H1 (cell line): ENCODE results near the gene KRTAP4-12. TPM values are rescaled to one million over a fixed set of nuclear protein-coding genes. Genes with fewer than 3 reads are reported as not detected.
"Not testable (repeated sequence)": the region's sequence is repeated elsewhere in the genome, so short reads cannot be mapped to it uniquely, and the experiment has no call there.

Source experiments
- CTCF ChIA-PET: fragments of 300-600 bp; sonication (Branson Sonifier 250); formaldehyde crosslinking; loops from one replicate; lab custom pipeline; 2021; ENCODE audit not compliant: partially characterized antibody; lab: Charles Lee
- POLR2A ChIA-PET: fragments of 300-600 bp; sonication (Branson Sonifier 250); formaldehyde crosslinking; loops from one replicate; lab custom pipeline; 2021; ENCODE audit warnings: inconsistent platforms; ENCODE audit not compliant: partially characterized antibody; lab: Charles Lee
- DNase-seq, 2 experiments: peaks; one replicate each; pipeline versions ENCODE4 v3.0.0 to v3.0.0-alpha.2; 2010 to 2022; ENCODE audit warnings: low spot score in 2 of 2, low read depth in 1 of 2, mixed read lengths in 1 of 2
- FAIRE-seq: peaks from 2 replicates; lab custom pipeline; 2011; peaks lifted over from hg19 to GRCh38; lab: Jason Lieb, UNC
- H2AFZ ChIP-seq: 2 replicates; pipeline ENCODE4 v1.8.1; 2012; ENCODE audit warnings: low read length, inconsistent platforms
- H2AK5ac ChIP-seq: 2 replicates; pipeline ENCODE4 v1.6.1; 2013; ENCODE audit warnings: low read depth, low read length
- H2BK120ac ChIP-seq: replicated peaks from 2 replicates; pipeline ENCODE3; 2013; ENCODE audit warnings: low read depth, low read length, inconsistent platforms
- H2BK12ac ChIP-seq: 2 replicates; pipeline ENCODE4 v1.6.1; 2013; ENCODE audit warnings: low read depth, low read length
- H2BK15ac ChIP-seq: 2 replicates; pipeline ENCODE4 v1.6.1; 2013; ENCODE audit warnings: low read length
- H2BK20ac ChIP-seq: 2 replicates; pipeline ENCODE4 v1.6.1; 2013; ENCODE audit warnings: low read length
- H2BK5ac ChIP-seq: 2 replicates; pipeline ENCODE4 v1.6.1; 2013; ENCODE audit warnings: low read depth, low read length
- H3K14ac ChIP-seq: 2 replicates; pipeline ENCODE4 v1.6.1; 2013; ENCODE audit warnings: inconsistent platforms; ENCODE audit not compliant: insufficient read length
- H3K18ac ChIP-seq: 2 replicates; pipeline ENCODE4 v1.6.1; 2013; ENCODE audit warnings: low read length; ENCODE audit errors: extremely low read depth
- H3K23ac ChIP-seq: 2 replicates; pipeline ENCODE4 v1.6.1; 2013; ENCODE audit warnings: inconsistent platforms; ENCODE audit not compliant: insufficient read length
- H3K23me2 ChIP-seq: 2 replicates; pipeline ENCODE4 v1.6.1; 2013; ENCODE audit warnings: low read depth, low read length
- H3K27ac ChIP-seq: 2 replicates; pipeline ENCODE4 v1.6.1; 2011; ENCODE audit warnings: low read depth, low read length, inconsistent platforms
- H3K27me3 ChIP-seq, 4 experiments: replicated peaks in 1 of 4; 1 replicate in 1 of 4; 2 replicates in 3 of 4; pipeline versions ENCODE4 v1.6.1 to v1.8.1; 2011 to 2013; ENCODE audit warnings: low read length in 3 of 4, mild to moderate bottlenecking in 3 of 4, inconsistent platforms in 2 of 4, mixed read lengths in 2 of 4, moderate library complexity in 1 of 4; ENCODE audit not compliant: control insufficient read depth in 3 of 4, insufficient read depth in 3 of 4; ENCODE audit errors: extremely low read depth in 1 of 4
- H3K36me3 ChIP-seq, 4 experiments: 2 replicates each; pipeline versions ENCODE4 v1.6.1 to v1.8.1; 2011 to 2013; ENCODE audit warnings: mild to moderate bottlenecking in 4 of 4, low read length in 3 of 4, moderate library complexity in 2 of 4, control low read depth in 1 of 4, inconsistent platforms in 1 of 4; ENCODE audit not compliant: insufficient read depth in 4 of 4, control insufficient read depth in 2 of 4
- H3K4ac ChIP-seq: replicated peaks from 2 replicates; pipeline ENCODE3; 2013; ENCODE audit warnings: low read length, low read depth, mixed read lengths, inconsistent platforms; ENCODE audit not compliant: insufficient read length
- H3K4me1 ChIP-seq, 4 experiments: replicated peaks in 1 of 4; 1 replicate in 1 of 4; 2 replicates in 3 of 4; pipeline versions ENCODE4 v1.6.1 to v1.8.1; 2011 to 2013; ENCODE audit warnings: low read length in 3 of 4, inconsistent platforms in 2 of 4, mixed read lengths in 1 of 4; ENCODE audit not compliant: insufficient read depth in 4 of 4, control insufficient read depth in 3 of 4
- H3K4me2 ChIP-seq, 2 experiments: 2 replicates each; pipeline versions ENCODE4 v1.6.1 to v1.8.1; 2011 to 2013; ENCODE audit warnings: low read depth in 2 of 2, low read length in 2 of 2, control low read depth in 1 of 2, inconsistent platforms in 1 of 2, mild to moderate bottlenecking in 1 of 2; ENCODE audit not compliant: insufficient read depth in 1 of 2
- H3K4me3 ChIP-seq, 4 experiments: fragments of 200-600, 300-600 bp in 1 of 4; sonication (generic), shearing (Covaris generic), sonication (Bioruptor Twin) in 1 of 4; 2 replicates each; pipeline versions ENCODE4 v1.5.1 to v1.8.1; 2011 to 2016; ENCODE audit warnings: low read length in 4 of 4, low read depth in 3 of 4, control low read depth in 2 of 4, inconsistent platforms in 2 of 4, mild to moderate bottlenecking in 2 of 4, mixed read lengths in 1 of 4, moderate library complexity in 1 of 4; ENCODE audit not compliant: insufficient read depth in 2 of 4; ENCODE audit errors: extremely low read depth in 1 of 4
- H3K56ac ChIP-seq: replicated peaks from 2 replicates; pipeline ENCODE3; 2013; ENCODE audit warnings: low read depth, mild to moderate bottlenecking, mixed read lengths, low read length, inconsistent platforms; ENCODE audit not compliant: insufficient read length
- H3K79me1 ChIP-seq: 2 replicates; pipeline ENCODE4 v1.6.1; 2013; ENCODE audit warnings: low read depth, low read length, control low read depth
- H3K79me2 ChIP-seq, 2 experiments: 2 replicates each; pipeline versions ENCODE4 v1.6.1 to v1.8.1; 2012 to 2013; ENCODE audit warnings: low read length in 2 of 2, mild to moderate bottlenecking in 2 of 2, inconsistent platforms in 1 of 2; ENCODE audit not compliant: insufficient read depth in 2 of 2, control insufficient read depth in 1 of 2
- H3K9ac ChIP-seq, 4 experiments: replicated peaks in 1 of 4; 1 replicate in 1 of 4; 2 replicates in 3 of 4; pipeline versions ENCODE4 v1.6.1 to v1.8.1; 2011 to 2013; ENCODE audit warnings: low read depth in 3 of 4, low read length in 3 of 4, control low read depth in 2 of 4, mild to moderate bottlenecking in 2 of 4, moderate library complexity in 2 of 4, inconsistent platforms in 1 of 4; ENCODE audit errors: extremely low read depth in 1 of 4
- H3K9me3 ChIP-seq, 2 experiments: 2 replicates each; pipeline versions ENCODE4 v1.6.1 to v1.8.1; 2012 to 2013; ENCODE audit warnings: mild to moderate bottlenecking in 2 of 2, moderate library complexity in 2 of 2, control low read depth in 1 of 2, inconsistent platforms in 1 of 2, low read depth in 1 of 2, low read length in 1 of 2, mixed read lengths in 1 of 2; ENCODE audit not compliant: insufficient read depth in 2 of 2
- H4K20me1 ChIP-seq, 2 experiments: replicated peaks in 1 of 2; 2 replicates each; pipeline versions ENCODE3 to v1.8.1; 2011 to 2013; ENCODE audit warnings: inconsistent platforms in 2 of 2, low read length in 2 of 2, mild to moderate bottlenecking in 1 of 2; ENCODE audit not compliant: insufficient read depth in 2 of 2, control insufficient read depth in 1 of 2
- H4K5ac ChIP-seq: 2 replicates; pipeline ENCODE4 v1.6.1; 2013; ENCODE audit warnings: low read length, low read depth, mixed read lengths, inconsistent platforms; ENCODE audit not compliant: insufficient read length
- H4K8ac ChIP-seq: 2 replicates; pipeline ENCODE4 v1.8.0; 2013; ENCODE audit warnings: mild to moderate bottlenecking, moderate library complexity, low read length, inconsistent platforms; ENCODE audit not compliant: insufficient read depth; ENCODE audit errors: extremely low read depth
- H4K91ac ChIP-seq: replicated peaks from 2 replicates; pipeline ENCODE3; 2013; ENCODE audit warnings: low read length, mixed read lengths, inconsistent platforms; ENCODE audit not compliant: insufficient read length
- WGBS, 2 experiments: shearing (Covaris generic) in 1 of 2; methylation state at CpG; one replicate each; pipeline versions ENCODE4 v1.1.6 to v1.1.7; 2013 to 2015; ENCODE audit warnings: low lambda C conversion rate in 2 of 2, mixed read lengths in 2 of 2, inconsistent platforms in 1 of 2, low coverage in 1 of 2, missing lambda C conversion rate in 1 of 2; ENCODE audit not compliant: insufficient replicate concordance in 2 of 2, insufficient coverage in 1 of 2, insufficient read length in 1 of 2; ENCODE audit errors: extremely low coverage in 1 of 2, missing lambda C conversion rate in 1 of 2; 5-methylcytosine and 5-hydroxymethylcytosine counted together
- polyA plus RNA-seq, 7 experiments: library from polyadenylated mRNA; depleted of rRNA in 3 of 7; stranded (reverse) in 5 of 7; unstranded in 2 of 7; fragments of >200 nt in 5 of 7; fragments of 200-250 nt in 2 of 7; gene quantifications; 1 replicate in 5 of 7; 2 replicates in 1 of 7; 4 replicates in 1 of 7; pipeline versions ENCODE4 v1.2.1 to v1.2.3, GENCODE V29; 2011 to 2013; ENCODE audit warnings: missing spikeins in 2 of 7, mixed read lengths in 2 of 7
- total RNA-seq: library from RNA; stranded (reverse); fragmentation: NEBNext Ultra II Directional; extraction: Animal tissue kit (Norgen Biotek cat#: 25700); gene quantifications from 2 replicates; pipeline ENCODE4 v1.2.1, GENCODE V29; 2021

Gene KRTAP4-12
- total and polyA plus RNA-seq, 2 of the 8 experiments (the other 6 are each of a cell fraction or from before 2014, with no cell fraction given), result not detected

DNA sequence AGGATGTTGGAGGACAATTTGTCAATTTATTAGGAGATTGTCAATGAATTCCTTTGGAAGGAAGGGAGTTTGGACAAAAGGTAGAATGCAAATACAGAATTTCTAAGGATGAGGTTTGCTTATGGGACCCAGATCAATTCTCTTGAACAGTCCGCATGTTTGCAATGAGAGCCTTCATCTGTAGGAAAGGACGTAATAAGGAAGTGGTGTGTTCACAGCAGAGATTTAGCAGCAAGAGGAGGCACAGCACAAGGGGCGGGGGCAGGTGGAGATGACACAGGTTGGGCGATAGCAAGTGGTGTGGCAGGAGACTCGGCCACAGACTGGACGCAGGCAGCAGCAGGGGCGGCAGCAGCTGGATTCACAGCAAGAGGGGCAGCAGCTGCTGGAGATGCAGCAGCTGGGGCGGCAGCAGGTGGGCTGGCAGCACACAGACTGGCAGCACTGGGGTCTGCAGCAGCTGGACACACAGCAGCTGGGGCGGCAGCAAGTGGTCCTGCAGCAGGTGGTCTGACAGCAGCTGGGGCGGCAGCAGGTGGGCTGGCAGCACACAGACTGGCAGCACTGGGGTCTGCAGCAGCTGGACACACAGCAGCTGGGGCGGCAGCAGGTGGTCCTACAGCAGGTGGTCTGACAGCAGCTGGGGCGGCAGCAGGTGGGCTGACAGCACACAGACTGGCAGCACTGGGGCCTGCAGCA lies 541 bp downstream of the KRTAP4-12 start:
- H2BK5ac ChIP-seq, H3K4ac ChIP-seq, DNase-seq, H2BK15ac ChIP-seq, H3K79me2 ChIP-seq, H4K20me1 ChIP-seq, H3K36me3 ChIP-seq, H3K4me3 ChIP-seq, H3K9me3 ChIP-seq, CTCF ChIA-PET, H3K9ac ChIP-seq, H3K18ac ChIP-seq, H3K27me3 ChIP-seq, H2BK20ac ChIP-seq, H4K5ac ChIP-seq, H3K23me2 ChIP-seq, H3K14ac ChIP-seq, H2AK5ac ChIP-seq, H4K91ac ChIP-seq, H2AFZ ChIP-seq, H3K79me1 ChIP-seq, H3K4me2 ChIP-seq, H3K4me1 ChIP-seq, H2BK120ac ChIP-seq, H3K56ac ChIP-seq, FAIRE-seq, H3K23ac ChIP-seq, H3K27ac ChIP-seq, H2BK12ac ChIP-seq, POLR2A ChIA-PET, H4K8ac ChIP-seq: not testable (repeated sequence)
- WGBS, 2 experiments, result 89% methylated on average over 12 of the region's 12 CpGs; no CpG with 5 or more reads in 1 of the 2 experiments
